Lung microvascular endothelial cell (primary cell): ENCODE results near the gene PTPN2. TPM values are rescaled to one million over a fixed set of nuclear protein-coding genes. Genes with fewer than 3 reads are reported as not detected.
"Not testable (repeated sequence)": the region's sequence is repeated elsewhere in the genome, so short reads cannot be mapped to it uniquely, and the experiment has no call there.

Experiments
- DNase-seq, 2 donors: peaks; one replicate each; pipeline versions ENCODE4 v3.0.0 to v3.0.0-alpha.2; 2010; ENCODE audit warnings: low read depth in 2 of 2
- total RNA-seq: library from RNA; depleted of rRNA; stranded (reverse); fragments of >200 nt; gene quantifications from 2 replicates; pipeline ENCODE4 v1.2.1, GENCODE V29; 2014

Gene PTPN2
- 12.7 and 14.4 TPM in 2 replicates for total RNA-seq

DNA sequence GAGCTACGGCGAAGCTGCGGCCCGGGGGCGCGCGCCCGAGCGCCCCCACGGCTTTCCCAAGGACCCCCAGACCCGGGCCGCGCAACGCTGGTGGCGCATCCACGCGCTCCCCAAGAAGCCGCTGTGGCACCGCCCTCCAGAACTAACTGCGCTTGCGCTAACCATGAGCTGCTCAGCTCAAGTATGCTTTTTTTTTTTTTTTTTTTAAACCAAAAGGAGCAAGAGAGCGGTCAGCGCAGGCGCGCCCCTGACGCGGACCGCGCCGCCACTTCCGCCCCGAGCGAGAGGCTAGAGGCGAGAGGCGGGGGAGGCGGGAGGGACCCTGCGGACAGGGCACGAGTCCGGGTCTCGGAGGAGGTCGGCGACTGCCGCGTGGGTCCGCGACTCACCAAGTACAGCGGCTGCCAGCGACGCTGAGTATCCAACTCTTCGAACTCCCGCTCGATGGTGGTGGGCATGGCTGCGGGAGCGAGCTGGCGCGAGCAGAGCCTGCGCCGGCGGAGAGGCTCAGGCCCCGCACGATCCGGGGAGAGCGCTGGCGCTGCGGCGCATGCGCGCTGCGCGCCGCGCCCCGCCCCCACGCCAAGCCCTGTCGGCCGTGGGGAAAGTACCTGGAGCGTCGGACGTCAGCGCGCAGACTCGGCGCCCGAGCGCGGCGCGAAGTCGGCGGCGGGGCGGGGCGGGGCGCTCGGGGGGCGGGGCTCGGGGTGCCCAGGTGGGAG, at the start of gene PTPN2:
Gene PTPN2 (minus strand): TSS at position 554 of the 722 bp plus-strand sequence. CDS start 96 bp downstream, at position 458.
- peak; percentile 96 for DNase-seq

DNA sequence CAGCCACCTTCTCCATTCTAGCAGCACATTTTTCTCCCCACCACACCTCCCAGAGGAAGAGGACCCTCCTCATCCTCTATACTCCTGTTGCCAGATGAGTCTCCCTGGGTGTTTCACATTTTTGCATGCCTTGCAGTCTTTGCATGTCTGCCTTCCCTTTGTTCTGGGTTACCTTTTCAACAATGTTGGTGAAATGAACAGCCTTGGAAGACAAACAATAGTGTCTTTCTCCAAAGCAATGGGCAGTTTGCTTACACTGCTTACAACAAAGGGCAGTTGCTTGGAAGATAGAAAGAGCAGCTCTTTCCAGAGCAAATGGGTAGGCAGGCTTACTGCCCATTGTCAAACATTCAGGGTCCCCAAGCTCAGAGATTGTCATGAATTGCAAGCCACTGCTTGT, 49.3 kb upstream of the PTPN2 start:
- no peak for DNase-seq

DNA sequence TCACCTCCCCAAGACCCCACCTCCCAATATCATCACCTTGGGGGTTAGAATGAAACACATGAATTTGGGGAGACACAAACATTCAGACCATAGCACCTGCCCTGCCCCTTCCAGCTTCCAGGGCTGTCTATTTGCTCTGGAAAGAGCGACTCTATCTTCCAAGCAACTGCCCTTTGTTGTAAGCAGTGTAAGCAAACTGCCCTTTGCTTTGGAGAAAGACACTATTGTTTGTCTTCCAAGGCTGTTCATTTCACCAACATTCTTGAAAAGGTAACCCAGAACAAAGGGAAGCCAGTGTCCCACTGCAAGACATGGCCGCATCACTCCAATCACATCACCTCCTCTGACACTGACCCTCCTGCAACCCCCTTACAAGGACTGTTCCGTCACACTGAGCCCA, 46.9 kb upstream of the PTPN2 start:
- no peak for DNase-seq

DNA sequence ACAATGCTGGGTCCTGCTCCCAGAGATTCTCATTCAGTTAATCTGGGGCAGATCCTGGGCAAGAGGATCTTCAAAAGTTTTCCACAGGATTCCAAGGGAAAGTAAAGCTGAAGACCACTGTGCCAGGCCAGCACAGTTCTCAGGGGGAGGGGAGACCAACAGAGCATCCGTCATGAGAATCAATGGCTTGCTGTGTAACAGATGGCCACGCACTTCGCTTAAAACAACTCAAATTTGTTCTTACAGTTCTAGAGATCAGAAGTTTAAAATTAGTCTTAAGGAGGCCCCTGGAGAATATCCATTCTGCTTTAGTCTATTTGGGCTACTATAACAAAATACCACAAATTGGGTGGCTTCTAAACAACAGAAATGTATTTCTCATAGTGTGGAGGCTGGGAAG, 46.3 kb upstream of the PTPN2 start:
- no peak for DNase-seq

DNA sequence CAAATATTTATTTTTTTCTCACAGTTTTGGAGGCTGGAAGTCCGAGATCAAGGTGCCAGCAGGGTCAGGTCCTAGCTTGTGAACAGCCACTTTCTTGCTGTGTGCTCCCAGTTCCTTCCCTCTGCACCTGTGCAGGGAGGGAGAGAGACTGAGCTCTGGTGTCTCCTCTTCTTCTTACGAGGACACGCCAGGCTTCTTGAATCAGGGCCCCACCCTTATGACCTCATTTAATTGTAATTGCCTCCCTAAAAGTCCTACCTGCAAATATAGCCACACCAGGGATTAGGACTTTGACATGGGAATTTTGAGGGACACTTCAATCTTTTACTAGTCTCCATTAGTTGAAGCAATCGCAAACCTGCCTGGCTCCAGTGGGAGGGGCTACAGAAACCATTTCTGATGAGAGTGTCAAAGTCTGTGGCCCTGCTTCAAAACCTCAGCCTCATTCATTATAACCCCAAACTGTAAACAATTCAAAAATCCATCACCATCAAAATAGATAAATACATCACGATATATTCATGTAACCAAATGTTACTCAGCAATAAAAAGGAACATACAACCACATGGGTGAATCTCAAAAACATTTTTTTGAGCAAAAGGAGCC, 45.5 kb upstream of the PTPN2 start:
- DNase-seq = no peak

DNA sequence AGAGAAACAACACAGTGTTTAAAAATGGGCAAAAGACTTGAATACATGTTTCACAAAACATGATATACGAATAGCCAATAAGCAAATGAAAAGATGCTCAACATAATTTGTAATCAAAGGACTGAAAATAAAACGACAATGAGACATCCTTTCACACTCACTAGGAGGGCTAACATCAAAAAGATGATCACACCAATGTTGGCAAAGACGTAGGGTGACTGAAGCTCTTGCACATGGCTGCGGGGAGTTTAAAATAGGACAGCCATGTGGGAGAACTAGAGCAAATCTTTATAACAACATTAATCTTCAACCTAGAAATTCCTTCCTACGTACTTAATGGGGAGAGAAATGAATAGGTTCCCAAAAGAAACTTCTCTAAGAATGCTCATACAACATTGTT, 44.6 kb upstream of the PTPN2 start:
- no peak for DNase-seq

DNA sequence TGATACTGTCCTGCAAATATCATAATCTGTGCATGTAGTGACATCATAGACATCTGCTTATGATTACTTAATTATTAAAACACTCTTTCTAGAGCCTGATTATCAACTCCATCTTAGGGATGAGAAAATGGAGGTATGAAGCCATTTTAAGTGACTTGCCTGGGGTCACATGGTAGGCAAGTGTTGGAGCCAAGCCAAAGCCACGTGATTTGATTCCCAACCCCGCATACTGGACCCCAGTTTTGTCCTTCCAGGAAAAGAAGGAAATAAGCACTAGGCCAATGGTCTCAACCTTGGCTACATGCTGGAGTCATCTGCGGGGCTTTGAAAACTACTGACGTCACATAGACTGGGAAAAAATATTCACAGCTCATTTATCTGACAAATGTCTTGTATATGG, 44.2 kb upstream of the PTPN2 start:
- no peak for DNase-seq

DNA sequence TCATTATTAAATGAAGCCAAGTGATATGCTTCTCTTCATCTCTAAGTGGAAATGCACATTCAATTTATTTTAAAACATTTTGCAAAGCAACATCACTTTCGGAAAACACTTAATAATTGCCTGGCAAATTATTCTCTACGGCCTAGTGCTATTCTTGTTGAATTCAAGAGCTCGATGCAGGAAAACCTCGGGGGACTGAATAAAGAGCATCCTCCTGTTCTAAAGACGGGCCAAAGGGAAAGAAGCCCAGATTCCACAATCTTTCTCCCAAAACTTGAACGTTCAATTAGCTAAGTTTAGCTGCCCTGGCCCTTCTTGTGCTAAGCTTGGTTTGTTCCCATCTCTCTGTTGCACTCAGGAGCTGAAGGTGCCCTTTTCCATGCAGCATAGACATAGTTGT, 40.6 kb upstream of the PTPN2 start:
- no peak for DNase-seq

DNA sequence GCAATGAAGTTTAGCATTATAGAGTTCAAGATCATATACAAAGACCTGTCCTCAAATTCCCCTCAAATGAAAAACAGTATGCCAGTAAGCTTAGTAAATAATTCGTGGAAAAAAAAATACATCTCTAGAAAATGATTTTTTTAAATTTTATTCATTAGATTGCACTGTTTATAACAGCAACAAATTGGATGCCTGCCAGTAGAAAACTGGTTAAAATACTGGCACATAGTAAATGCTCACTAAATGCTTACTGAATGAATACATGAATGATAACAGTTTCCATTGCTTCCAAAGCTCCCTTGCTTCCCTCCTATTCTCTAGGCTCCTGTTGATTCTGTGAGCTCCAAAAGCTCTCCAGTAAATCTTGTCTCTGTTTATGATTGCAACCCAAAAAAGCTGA, 38.2 kb upstream of the PTPN2 start:
- no peak for DNase-seq

DNA sequence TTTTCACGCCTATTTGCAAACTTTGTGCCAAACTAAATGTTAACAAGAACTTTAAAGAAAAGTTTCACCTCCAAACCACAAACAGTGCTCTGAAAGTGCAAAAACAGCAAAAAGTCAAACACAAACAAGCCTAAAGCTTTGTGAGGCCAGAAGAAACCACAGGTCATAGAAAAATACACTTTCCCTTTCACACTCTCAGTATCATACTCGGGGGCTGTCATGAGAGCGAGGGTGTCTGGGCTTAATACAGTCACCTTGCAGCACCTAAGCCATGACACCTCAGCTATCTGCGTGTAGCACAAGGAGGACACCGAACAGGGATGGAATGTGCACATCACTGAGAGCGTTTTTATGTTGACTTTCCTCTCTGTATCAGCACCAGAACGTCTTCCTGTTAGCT, 37.1 kb upstream of the PTPN2 start:
- DNase-seq = no peak

DNA sequence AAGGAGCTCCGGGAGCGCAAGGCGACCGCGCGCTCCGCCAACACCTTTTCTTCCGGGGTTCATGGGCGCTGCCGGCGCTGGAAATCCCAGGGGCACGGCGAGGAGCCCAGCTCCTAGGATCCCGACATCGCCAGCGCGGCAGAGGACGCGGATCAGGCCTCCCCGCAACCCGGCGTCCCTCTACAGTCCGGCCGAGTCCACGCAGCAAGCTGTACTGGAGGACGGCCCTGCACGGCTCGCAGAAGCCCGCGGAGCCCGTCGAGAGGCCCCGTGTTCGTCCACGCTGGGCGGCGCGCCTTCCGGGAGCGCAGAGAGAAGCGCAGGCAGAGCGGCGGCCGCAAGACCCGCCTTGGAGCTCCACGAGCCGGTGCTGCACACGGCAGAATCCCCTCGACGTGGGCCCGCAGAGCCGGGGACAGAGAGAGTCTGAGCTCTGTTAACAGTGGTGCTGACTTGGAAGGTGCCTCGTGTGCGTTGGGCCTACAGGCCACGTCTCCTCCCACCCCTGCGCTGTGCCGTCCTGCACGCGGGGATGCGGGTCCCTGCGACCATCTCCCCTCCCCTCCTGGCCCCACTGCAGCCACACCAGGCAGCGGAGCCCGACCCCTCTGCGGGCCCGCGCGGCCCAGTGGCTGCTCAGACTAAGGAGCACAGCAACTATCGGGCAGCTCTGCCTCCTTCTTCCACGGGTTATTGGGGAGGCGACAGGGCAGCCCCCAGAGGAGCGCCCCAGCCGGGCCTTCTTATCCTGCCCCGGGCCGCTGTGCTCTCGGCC, 28.1 kb upstream of the PTPN2 start:
- no peak for DNase-seq

DNA sequence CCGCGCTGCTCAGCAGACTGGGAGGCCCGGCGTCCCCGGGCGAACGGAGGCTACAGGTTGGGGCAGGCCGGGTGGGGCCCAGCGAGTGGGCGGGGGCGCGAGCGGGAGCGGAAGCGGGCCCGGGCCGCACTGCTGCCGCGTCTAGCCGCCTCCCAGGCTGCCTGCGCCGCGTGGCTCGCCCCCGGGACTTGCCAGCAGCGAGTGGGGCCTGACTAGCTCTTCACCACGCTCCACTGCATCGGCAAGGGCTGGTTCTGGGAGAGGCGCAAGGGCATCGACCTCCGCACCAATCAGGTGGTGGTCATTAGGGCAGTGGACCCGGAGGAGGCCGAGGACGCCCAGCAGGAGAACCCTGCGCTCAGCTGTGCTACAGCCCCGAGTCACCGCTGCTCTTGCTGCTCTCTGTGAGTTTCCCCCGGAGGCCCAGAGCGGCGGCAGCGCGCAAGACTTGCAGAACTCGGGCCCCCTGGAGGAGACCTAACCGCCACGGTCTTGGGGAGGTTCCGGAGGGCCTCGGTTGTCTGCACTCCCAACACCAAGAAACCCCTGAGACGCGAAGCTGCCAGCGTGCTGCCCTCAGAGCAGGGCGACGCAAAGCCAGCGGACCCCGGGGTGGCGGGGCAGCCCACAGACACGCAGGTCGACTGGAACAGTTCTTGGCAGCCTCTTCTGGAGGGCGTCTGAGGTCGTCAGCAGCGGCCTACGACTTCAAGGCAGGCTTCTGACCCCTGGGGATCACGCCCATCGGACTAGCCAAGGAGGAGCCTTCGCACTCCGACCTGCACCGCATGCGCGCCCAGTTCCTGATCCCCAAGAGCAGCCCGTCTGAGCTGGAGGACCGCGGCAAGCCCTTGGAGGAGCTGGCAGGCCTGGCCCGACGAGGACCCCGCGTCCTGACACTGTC, 27.2 kb upstream of the PTPN2 start:
- peak in 1 of 2 donors; percentile 12 for DNase-seq

DNA sequence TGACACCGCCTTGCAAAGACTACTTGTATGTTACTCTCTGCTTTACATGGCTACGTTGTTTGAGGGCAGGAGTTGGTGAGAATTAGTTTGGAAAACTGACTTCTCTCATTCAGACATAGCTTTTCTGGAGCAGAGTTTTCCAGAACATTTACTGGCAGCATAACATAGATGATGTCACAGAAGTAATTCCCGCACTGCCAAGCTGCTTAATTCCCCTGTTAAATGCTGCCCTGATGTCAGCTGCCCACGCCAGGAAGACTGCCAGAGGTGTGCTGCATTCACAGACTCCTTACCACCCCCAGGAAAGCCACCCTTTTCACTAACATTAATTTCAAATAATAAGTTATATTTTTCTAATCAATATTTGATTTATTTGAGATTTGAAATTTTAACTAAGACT, 24.7 kb upstream of the PTPN2 start:
- peak in 1 of 2 donors; percentile 51 for DNase-seq

DNA sequence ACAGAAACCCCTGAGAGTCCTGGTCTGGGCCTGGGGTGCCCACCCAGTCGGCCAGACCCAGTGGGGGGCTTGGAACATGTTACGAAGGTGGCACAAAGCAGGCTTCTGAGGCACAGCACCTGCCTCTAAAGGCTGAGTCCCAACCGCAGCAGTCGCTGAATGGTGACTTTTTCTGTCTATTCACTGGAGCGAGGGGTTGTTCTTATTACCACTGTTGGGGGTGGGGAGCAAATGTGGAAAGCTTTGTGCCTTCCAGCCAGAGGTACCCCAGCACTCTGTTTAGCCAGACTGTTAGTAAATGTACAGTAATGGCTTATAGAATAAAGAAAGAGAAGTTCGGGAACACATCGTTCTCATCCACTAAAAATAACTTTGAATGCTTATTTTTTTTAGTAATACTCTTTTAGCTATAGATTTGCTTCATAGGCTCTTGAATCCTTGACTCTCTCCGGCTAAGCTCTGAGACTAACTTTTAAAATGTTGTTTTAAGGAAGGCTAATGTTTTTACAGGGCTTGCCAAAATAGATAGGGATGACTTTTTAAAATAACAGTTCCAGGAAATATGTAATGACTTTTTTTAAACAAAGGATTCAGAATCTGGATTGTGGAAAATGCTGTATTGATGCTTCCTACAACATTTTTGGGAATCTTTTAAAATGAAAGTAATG, 23.4 kb upstream of the PTPN2 start:
- peak in 1 of 2 donors; percentile 80 for DNase-seq

DNA sequence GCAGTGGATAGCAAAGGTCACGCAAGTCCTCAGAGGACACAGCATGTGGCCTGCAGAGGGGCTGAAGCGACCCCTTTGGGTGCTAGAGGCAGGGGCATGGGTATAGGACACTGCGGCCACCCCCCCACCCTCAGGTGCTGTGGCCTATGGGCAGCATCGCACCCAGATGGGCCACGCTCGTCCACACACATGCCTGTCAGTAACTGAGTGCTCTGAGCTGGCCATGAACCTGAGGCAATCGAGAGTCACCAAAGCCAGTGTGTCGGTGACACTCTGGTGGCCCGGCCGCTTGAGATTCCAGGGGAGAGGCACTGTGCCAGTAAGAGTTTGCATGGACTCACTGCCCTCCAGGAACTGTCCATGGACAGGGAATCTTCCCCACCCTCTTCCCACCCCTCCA, 22.7 kb upstream of the PTPN2 start:
- peak in 1 of 2 donors; percentile 12 for DNase-seq

DNA sequence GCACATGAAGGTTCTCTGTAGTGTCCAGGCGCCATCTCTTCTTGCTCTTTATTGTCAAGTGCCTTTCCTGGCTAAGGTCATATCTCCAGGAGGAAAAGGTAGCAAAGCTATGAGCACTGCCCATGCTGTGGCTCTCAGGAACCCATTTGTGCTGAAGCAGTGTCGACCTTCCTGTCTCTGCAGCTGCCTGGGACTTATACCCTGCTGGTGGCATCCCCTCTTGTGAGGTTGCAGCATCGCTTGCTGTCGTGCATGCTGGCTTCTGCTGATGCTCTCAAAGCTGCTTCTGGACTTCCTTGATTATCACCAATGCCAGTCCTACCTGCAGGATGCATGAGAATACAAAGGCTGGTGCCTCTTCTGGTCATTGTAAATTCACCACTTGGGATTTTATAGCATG, 22.1 kb upstream of the PTPN2 start:
- DNase-seq = no peak

DNA sequence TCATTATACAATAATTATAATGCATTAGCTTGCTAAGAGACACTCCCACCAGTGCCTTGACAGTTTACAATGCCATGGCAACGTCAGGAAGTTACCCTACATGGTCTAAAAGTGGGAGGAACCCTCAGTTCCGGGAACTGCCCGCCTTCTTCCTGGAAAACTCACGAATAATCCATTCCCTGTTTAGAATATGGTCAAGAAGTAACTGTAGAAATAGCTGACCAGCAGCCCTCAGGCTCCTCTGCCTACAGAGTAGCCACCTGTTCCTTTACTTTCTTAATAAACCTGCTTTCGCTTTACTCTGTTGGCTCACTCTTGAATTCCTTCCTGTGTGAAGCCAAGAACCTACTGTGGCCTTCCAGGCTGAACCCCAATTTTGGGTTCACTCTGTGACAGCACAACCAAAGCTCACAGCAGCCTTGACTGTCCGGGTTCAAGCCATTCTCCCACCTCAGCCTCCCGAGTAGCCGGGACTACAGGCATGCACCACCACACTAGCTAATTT, 20.0 kb upstream of the PTPN2 start:
- DNase-seq = peak; percentile 14 to 50

DNA sequence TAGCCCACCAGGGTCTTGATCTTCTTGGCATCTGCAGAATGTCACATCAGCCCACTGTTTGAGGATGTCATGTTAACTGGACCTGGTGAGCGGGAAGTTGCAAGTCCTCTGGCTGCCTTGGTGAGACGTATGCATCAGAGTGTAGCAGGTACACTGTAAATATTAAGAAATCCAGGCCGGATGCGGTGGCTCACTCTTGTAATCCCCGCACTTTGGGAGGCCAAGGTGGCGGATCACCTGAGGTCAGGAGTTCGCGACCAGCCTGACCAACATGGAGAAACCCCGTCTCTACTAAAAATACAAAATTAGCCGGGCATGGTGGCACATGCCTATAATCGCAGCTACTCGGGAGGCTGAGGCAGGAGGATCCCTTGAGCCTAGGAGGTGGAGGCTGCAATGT, 17.2 kb upstream of the PTPN2 start:
- DNase-seq = not testable (repeated sequence)

DNA sequence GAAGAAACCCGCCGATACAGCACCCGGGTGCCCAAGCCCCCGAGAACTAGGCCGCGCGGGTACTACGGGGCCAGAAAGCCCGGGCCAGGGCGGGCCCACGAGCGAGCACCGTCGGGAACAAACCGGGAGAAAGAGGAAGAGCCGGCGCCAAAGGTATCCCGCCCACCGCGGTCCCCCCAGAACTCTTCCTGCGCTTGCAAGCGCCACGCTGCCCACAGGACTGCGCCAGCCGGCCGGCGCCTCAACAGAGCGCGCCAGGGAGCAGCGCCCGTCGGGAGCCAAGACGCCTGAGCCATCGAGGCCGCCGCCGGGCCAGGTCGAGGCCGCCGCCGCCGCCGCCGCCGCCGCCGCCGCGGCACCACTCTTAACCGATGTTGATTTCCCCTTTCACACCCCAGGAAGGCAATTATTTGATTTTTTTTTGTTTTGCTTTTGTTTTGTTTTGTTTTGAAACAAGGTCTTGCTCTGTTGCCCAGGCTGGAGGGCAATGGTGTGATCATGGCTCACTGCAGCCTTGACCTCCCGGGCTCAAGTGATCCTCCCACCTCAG, 12.8 kb upstream of the PTPN2 start:
- DNase-seq = not testable (repeated sequence)

DNA sequence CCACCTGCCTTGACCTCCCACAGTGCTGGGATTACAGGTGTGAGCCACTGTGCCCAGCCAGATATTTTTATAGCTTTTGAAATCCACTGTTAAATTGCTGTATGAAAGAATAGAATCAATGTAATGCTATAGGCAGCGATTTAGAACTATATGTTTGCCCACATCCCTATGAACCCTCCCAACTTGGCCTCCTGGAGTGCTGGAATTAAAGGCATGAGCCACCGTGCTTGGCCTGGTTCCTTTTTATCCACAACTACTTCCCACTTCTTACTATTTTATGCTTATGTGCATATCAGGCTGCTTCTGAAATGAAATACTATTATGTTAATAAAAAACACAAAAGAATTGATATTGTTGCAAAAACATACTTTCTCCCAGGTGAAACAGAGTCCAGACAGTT, 11.6 kb upstream of the PTPN2 start:
- no peak for DNase-seq

DNA sequence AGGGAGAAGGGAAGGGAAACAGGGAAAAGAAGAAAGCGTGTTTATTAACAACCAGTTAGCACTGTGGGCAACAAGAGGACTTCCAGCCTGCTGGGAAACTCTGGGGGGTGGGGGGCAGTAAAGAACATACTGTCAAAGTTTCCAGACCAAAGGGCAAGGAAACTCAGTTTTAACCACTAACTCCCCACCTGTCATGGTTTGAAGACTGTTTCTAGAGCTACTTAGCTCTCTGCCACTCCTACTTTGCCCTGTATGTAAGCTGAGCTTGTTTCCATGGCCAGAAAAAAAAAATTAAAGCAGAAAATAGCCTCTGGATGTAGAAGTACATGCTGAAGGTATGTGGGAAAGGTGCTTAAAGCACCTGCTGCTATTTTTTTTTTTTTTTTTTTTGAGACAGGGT, 11.0 kb upstream of the PTPN2 start:
- DNase-seq = no peak
